GM18508 (cell line): ENCODE results near the gene ATG9B.

ENCODE experiments used
- ATAC-seq: cut with Tn5 transposase; IDR thresholded peaks from one replicate; pipeline ENCODE4 v1.9.1; 2021; ENCODE audit warnings: moderate number of reproducible peaks; ENCODE audit not compliant: insufficient read depth, unreplicated experiment

ATG9B gene

GRCh38 chr7:151005566-151005965 lies 18.7 kb downstream of the ATG9B start:
- ATAC-seq, result no peak

- no peak for ATAC-seq
Observed at GRCh38 chr7:151003572-151003971, 20.7 kb downstream of the ATG9B start.

- no peak for ATAC-seq
Observed at GRCh38 chr7:151001546-151001945, 22.7 kb downstream of the ATG9B start.

GRCh38 chr7:151000897-151001495 lies 23.3 kb downstream of the ATG9B start:
- no peak for ATAC-seq

- ATAC-seq, result no peak
Observed at GRCh38 chr7:150999497-151000230, 24.6 kb downstream of the ATG9B start.

- no peak for ATAC-seq
Observed at GRCh38 chr7:150999001-150999400, 25.3 kb downstream of the ATG9B start.

GRCh38 chr7:150998341-150998740 lies 26.0 kb downstream of the ATG9B start:
- ATAC-seq, result no peak

- ATAC-seq, result no peak
Observed at GRCh38 chr7:150997817-150998216, 26.5 kb downstream of the ATG9B start.

- no peak for ATAC-seq
Observed at GRCh38 chr7:150997075-150997511, 27.2 kb downstream of the ATG9B start.

- ATAC-seq, result no peak
Observed at GRCh38 chr7:150996376-150997074, 27.8 kb downstream of the ATG9B start.

- ATAC-seq, result no peak
Observed at GRCh38 chr7:150994838-150995510, 29.3 kb downstream of the ATG9B start.

GRCh38 chr7:150994141-150994837 lies 30.0 kb downstream of the ATG9B start:
- ATAC-seq, result no peak

- no peak for ATAC-seq
Observed at GRCh38 chr7:150993511-150993910, 30.8 kb downstream of the ATG9B start.

GRCh38 chr7:150992833-150993302 lies 31.4 kb downstream of the ATG9B start:
- no peak for ATAC-seq

- ATAC-seq, result no peak
Observed at GRCh38 chr7:150992051-150992640, 32.1 kb downstream of the ATG9B start.

- ATAC-seq, result no peak
Observed at GRCh38 chr7:150990416-150991186, 33.7 kb downstream of the ATG9B start, which contains the start of gene NOS3. Gene NOS3, plus strand, starts transcription at chr7:150991017. Its CDS starts 2,787 bp downstream, at chr7:150993804.

GRCh38 chr7:150989456-150989855 lies 34.8 kb downstream of the ATG9B start:
- ATAC-seq, result no peak

GRCh38 chr7:150988230-150989226 lies 35.8 kb downstream of the ATG9B start:
- ATAC-seq, result no peak
